ENCODE measurements around the gene GBP7.

GRCh38 chr1:89211035-89211634, 35.3 kb upstream of the GBP7 start:
- TF ChIP-seq, protein P1, sequence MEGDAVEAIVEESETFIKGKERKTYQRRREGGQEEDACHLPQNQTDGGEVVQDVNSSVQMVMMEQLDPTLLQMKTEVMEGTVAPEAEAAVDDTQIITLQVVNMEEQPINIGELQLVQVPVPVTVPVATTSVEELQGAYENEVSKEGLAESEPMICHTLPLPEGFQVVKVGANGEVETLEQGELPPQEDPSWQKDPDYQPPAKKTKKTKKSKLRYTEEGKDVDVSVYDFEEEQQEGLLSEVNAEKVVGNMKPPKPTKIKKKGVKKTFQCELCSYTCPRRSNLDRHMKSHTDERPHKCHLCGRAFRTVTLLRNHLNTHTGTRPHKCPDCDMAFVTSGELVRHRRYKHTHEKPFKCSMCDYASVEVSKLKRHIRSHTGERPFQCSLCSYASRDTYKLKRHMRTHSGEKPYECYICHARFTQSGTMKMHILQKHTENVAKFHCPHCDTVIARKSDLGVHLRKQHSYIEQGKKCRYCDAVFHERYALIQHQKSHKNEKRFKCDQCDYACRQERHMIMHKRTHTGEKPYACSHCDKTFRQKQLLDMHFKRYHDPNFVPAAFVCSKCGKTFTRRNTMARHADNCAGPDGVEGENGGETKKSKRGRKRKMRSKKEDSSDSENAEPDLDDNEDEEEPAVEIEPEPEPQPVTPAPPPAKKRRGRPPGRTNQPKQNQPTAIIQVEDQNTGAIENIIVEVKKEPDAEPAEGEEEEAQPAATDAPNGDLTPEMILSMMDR (IDR thresholded peaks at IDR 0.05) = no peak
- TF ChIP-seq POLR2A (IDR thresholded peaks at IDR 0.05) = no peak
